RCC 7860 (cell line): Measurements from ENCODE around the gene PAM.

ENCODE experiments used
- DNase-seq: peaks from one replicate; pipeline ENCODE4 v3.0.0-alpha.2; 2015; ENCODE audit warnings: low spot score
- FAIRE-seq: peaks from 2 replicates; lab custom pipeline; 2012; peaks lifted over from hg19 to GRCh38; lab: Jason Lieb, UNC

Gene PAM

GRCh38 chr5:102856389-102856777 is 101.3 kb downstream of the PAM start:
- FAIRE-seq: peak; percentile 35
- peak; percentile 10 for DNase-seq

GRCh38 chr5:102857076-102857818 is 102.1 kb downstream of the PAM start:
- FAIRE-seq (no peak), DNase-seq (no peak)

DNA sequence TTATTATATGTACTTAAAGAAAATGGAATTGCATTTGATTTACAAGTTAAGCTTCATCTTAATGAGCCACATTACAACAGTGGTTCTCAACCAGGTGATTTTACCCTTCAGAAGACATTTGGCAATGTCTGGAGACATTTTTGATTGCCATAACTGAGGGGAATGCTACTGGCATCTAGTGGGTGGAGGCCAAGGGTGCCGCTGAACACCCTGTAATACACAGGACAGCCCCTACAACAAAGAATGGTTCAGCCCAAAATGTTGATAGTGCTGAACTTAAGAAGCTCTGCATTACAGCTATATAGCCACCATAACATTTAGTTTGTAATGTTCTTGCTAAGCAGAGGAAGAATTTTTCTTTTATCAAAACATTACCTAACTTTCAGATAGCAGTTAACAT is 103.1 kb downstream of the PAM start:
- no peak for DNase-seq
- no peak for FAIRE-seq

- FAIRE-seq (no peak), DNase-seq (peak; percentile 58)
These were observed 103.7 kb downstream of the PAM start for GRCh38 chr5:102858808-102859207.

DNA sequence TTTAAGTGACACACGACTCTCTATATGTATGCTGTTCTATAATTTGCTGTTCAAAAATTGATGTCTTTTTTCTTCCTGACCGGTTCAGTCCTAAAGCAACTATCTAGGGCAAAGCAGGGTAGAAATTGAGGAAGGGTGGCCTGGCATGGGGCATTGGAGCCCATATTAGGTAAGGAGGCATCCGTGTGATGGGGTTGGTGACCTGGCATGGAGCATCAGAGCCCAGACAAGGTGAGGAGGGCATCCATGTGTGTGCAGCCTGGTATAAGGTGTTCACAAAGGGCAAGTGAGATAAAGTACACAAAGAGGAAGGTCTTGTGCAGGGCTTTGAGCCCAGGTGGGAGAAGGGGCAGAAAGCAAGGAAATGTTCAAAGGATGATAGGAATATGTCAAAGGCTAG is 104.9 kb downstream of the PAM start:
- FAIRE-seq: no peak
- DNase-seq: no peak

- FAIRE-seq: no peak
- DNase-seq: no peak
These were observed 108.0 kb downstream of the PAM start for GRCh38 chr5:102863058-102863457.

DNA sequence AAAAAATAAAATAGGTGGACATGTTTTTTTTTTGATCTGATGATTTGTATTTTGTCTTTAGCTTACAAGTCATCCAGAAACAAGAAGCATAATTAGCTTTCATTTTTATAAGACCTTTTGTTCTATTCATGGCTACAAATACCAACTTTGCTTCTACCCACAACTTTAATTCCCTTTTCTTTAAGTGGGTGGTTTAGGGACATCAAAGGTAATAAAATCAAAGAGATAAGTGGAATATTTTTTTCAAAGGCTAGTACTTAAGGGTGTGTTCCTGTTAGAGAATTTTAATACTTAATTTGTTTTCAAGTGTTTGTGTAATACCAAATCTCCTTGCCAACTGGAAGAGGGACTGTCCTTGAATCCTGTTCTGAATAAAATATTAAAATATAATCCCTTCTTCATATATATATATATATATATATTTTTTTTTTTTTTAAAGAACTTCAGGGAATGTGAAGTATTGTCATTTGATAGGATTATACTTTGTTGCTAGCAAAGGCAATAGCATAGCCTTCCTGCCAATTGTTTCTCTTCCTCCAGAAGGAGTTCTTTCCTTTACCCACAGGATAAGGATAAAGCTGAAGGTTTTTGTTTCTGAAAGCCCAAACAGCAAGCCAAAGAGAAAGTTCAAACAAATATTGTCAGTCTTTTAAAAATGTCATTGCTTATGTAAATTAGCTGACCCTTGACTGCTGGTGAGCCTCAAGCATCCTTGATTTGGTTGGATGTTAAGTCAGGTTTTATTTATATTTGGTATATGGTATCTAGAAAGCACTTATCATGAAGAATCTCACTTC is 108.9 kb downstream of the PAM start:
- FAIRE-seq (no peak), DNase-seq (no peak)

GRCh38 chr5:102865171-102865509 is 110.0 kb downstream of the PAM start:
- FAIRE-seq: no peak
- no peak for DNase-seq

GRCh38 chr5:102865510-102866236 is 110.6 kb downstream of the PAM start:
- peak; percentile 16 for FAIRE-seq
- peak; percentile 84 for DNase-seq

DNA sequence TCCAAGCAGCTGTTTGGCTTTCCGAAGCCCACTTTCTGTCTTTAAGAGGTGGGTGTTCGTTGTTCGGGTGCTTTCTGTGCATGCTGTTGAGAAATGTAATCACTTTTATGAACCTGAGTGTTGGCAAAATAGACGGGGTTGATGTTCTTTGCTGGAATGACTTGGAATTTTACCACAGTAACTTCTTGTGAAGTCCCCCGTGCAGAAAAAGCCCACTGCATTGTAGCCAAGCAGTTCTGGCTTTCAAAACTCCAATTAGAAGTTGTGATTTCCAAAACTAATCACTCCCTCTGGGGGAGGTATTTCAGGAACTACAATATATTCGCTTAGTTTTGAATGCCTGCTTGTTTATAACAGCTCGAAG is 111.1 kb downstream of the PAM start:
- DNase-seq: no peak
- no peak for FAIRE-seq

- FAIRE-seq (peak; percentile 43), DNase-seq (peak; percentile 9)
These were observed 113.0 kb downstream of the PAM start for GRCh38 chr5:102867992-102868662.

- FAIRE-seq: no peak
- no peak for DNase-seq
These were observed 114.1 kb downstream of the PAM start for GRCh38 chr5:102869230-102869629.

DNA sequence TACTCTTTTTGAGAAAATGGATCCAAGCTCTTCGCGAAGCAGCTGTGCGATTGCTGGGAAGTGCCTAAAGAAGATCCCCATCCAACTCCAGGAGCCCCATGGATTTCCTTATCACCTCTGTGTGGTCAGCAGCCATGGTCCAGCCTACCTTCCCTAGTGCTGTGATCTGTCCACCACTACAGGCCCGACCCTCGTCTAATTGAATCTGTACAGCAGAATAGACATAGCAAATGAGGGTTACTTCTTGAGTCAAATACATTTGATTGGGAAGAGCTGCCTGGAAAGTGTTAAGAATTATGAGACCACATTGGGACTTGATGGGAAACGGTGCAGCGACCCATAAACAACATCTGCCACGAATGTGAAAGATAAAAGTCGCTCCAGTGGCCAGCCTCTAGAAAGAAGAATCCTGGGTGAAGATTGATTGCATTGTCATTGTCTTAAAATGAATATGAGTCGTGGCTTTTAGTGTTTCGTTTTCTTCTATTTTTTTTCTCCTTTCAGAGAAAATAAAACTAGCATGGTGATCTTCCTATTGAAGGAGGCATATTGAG is 118.4 kb downstream of the PAM start:
- DNase-seq: no peak
- FAIRE-seq: no peak

DNA sequence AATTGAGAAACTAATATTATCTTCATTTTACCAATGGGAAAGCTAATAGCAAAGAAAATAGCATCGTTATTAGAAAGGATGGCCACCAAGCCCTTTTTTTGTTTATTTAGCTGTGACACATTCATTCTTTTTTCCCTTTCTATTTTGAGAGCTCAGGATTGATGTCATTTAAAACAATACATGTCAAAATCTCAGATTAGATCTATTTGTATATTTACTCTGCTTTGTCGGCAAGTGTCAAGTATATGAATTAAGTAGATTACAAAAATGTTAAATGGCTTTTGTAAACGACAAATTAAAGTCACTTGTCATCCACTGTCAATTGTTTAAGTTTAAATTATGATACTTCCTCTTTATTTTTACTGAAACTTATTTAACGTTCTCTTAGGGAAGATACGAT is 118.9 kb downstream of the PAM start:
- DNase-seq: no peak
- FAIRE-seq: no peak

- DNase-seq (no peak), FAIRE-seq (no peak)
These were observed 120.6 kb downstream of the PAM start for GRCh38 chr5:102875721-102876123.

GRCh38 chr5:102876610-102877009 is 121.5 kb downstream of the PAM start:
- FAIRE-seq (no peak), DNase-seq (no peak)

GRCh38 chr5:102879741-102880140 is 124.6 kb downstream of the PAM start:
- no peak for DNase-seq
- FAIRE-seq: no peak

- FAIRE-seq (no peak), DNase-seq (no peak)
These were observed 131.5 kb downstream of the PAM start for GRCh38 chr5:102886586-102886985.

- DNase-seq: no peak
- FAIRE-seq: no peak
These were observed 133.4 kb downstream of the PAM start for GRCh38 chr5:102888483-102888882.

DNA sequence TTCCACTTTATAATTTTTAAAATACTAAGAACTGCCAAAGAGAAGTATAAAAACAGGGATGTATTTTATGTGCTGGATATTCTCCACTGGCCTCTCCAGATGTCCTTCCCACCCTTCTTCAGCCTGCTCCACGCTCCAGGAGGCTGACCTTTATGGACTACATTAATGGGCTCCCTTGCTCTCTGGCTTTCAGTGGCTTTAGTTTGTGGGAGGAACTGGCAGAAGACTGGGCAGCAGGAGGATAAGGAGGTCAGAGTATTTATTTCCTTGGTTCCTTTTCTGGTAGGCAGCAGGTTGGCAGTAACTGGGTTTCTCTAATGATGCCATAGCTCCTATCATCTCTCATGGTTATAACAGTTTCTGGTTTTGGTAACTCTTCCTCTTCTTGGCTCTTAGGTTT is 133.9 kb downstream of the PAM start:
- FAIRE-seq: no peak

GRCh38 chr5:102890133-102890532 is 135.0 kb downstream of the PAM start:
- no peak for DNase-seq
- FAIRE-seq: no peak

More for the DNA sequence above, 133.9 kb downstream of the PAM start:
- DNase-seq: no peak
